Activated CD4-positive, alpha-beta T cell treated with anti-CD3 and anti-CD28 coated beads, Interleukin-2, Interleukin-4, amounts not matched to agents 100 ng/mL and 50 ng/mL, durations not matched to agents 16 hours and 8 hours (primary cell): ENCODE data around the gene TDRD6.

Experiments
- DNase-seq: peaks from one replicate; pipeline ENCODE4 v3.0.0-alpha.2; 2020; ENCODE audit warnings: low spot score

Gene TDRD6

DNA sequence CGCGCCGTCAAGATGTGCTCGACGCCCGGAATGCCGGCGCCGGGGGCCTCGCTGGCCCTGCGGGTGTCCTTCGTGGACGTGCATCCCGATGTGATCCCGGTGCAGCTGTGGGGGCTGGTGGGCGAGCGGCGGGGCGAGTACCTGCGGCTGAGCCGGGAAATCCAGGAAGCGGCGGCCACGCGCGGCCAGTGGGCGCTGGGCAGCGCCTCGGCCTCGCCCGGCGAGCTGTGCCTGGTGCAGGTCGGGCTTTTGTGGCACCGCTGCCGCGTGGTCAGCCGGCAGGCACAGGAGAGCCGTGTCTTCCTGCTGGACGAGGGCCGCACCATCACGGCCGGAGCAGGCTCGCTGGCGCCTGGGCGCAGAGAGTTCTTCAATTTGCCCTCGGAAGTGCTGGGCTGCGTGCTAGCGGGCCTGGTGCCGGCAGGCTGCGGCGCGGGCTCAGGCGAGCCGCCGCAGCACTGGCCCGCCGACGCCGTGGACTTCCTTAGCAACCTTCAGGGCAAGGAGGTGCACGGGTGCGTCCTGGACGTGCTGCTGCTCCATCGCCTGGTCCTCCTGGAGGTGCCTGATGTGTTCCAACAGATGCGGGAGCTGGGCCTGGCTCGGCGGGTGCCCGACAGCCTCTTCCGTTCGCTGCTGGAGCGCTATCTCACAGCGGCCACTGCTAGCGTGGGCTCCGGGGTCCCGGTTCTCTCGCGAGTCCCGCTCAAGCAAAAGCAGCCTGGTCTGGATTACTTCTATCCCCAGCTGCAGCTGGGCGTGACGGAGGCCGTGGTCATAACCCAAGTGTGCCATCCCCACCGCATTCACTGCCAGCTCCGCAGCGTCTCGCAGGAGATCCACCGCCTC, 656 bp downstream of the TDRD6 start:
- DNase-seq: no peak

GRCh38 chr6:46688966-46689335, 1.3 kb downstream of the TDRD6 start:
- no peak for DNase-seq

DNA sequence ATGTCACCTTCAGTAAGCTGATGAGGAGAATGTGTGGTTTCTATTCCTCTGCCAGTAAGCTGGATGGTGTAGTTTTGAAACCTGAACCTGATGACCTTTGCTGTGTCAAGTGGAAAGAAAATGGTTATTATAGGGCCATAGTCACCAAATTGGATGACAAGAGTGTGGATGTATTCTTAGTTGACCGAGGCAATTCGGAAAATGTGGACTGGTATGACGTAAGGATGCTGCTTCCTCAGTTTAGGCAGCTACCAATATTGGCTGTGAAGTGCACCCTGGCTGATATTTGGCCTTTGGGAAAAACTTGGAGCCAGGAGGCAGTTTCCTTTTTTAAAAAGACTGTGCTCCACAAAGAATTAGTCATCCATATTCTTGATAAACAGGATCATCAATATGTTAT, 2.0 kb downstream of the TDRD6 start:
- DNase-seq: no peak

DNA sequence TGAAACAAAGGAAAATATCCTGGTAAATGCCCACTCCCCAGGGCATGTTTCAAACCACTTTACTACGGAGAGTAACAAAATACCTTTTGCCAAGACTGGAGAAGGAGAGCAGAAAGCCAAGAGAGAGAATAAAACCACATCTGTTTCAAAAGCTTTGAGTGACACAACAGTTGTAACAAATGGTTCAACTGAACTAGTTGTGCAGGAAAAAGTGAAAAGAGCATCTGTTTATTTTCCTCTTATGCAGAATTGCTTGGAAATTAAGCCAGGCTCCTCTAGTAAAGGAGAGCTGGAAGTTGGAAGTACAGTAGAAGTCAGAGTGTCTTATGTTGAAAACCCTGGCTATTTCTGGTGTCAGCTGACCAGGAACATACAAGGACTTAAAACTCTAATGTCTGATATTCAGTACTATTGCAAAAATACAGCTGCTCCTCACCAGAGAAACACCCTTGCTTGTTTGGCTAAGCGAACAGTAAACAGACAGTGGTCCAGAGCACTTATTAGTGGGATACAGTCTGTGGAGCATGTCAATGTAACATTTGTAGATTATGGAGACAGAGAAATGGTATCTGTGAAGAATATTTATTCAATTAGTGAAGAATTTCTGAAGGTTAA, 2.6 kb downstream of the TDRD6 start:
- no peak for DNase-seq

DNA sequence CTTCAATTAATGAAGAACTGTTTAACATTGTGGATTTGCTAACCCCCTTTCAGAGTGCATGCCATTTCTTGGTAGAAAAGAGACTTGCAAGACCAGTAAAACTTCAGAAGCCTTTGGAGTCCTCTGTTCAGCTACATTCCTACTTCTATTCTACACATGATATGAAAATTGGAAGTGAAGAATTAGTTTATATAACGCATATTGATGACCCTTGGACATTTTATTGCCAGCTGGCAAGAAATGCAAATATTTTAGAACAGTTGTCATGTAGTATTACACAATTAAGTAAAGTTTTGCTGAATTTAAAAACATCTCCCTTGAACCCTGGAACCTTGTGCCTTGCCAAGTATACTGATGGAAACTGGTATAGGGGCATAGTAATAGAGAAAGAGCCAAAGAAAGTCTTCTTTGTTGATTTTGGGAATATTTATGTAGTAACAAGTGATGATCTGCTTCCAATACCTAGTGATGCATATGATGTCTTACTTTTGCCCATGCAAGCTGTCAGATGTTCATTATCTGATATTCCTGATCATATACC, 3.3 kb downstream of the TDRD6 start:
- DNase-seq: no peak

- no peak for DNase-seq
These were observed 12.3 kb downstream of the TDRD6 start for GRCh38 chr6:46699970-46700369.

DNA sequence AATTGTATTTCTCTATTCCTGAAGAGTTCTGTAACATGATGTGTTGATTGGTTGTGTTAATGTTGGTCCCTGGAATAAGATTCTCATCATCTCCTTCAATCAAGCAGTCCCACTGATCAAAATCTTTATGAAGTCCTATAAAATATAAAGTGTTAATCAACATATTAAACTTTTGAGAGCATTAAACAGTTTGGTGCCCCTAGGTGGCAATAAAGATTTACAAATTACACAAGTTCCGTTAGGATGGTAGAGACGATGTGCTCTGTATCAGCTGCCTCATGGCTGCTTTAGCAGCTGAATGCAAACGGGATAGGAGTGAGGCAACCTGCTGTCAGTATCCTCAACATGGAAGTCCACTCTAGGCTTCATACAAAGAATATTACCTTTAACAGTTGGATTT, 16.9 kb downstream of the TDRD6 start:
- DNase-seq: no peak

DNA sequence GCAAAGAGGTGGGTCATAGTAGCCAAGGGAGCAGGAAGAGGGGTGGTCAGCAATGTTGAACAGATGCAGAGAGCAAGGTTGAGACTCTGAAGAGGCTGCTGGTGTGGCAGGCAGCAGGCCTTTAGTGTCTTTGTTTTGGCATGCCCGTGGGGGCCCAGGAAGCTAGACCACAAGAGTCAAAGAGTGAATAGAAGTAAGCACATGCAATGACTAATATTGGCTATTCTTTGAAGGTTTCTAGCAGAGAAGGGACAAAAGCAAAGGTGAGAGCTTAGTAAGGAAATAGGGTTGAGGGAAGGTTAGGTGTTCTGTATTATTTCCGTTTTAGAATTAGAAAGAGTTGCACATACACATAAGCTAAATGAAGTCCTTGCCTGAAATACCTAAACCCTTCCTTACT, 18.8 kb downstream of the TDRD6 start:
- peak; percentile 6 for DNase-seq

DNA sequence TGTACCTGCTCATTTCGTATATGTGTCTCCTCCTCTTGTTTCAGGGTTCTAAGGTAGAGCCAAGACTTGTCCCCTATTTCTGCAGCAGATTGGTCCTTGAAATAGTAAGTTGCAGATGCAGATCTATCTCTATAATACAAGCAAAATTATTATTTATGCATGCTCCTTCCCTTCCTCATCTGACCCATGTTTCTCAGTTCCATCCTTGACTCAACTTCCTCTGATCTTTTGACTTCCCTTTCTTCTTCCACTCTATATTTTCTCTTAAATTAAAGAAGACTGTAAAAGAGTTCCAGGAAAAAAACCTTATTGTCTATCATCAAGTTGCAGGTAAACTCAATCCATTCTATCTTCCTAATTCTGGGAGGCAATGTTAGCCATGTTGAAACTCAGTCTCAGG, 23.8 kb downstream of the TDRD6 start:
- DNase-seq: no peak

DNA sequence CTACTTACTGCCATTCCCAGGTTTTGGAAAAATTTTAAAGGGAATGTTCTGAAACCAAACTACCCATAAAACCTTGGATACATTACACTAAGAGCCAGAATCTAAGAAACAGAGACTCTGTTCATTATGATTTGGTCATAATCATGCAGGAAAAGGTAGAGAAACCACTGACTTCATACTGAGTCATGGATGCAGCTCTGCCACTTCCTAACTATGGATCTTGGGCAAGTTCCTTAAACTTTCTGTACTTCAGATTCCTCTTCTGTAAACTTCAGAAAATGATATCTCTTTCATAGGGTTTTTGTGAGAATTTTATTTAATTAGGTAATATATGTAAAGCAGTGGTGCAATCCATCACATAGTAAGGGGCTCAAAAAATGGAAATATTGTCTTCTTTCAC, 27.5 kb downstream of the TDRD6 start:
- DNase-seq: no peak

DNA sequence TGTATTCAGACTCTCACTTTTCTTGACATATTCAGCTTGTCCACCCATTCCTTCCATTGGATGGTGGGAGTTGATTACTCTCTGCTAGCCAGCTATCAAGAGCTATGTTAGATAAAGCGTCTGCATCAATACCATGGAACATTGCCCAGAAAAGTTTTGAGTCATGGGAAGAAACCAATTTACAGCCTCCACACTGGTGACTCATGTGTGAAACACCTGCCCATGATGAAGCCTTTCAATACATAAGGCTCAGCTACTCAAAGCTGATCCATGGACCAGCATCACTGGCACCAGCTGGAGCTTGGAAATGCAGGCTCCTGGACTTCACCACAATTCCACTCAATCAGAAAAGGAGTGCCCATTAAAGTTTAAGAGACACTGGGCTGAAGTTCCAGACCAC, 31.4 kb downstream of the TDRD6 start:
- DNase-seq: no peak

DNA sequence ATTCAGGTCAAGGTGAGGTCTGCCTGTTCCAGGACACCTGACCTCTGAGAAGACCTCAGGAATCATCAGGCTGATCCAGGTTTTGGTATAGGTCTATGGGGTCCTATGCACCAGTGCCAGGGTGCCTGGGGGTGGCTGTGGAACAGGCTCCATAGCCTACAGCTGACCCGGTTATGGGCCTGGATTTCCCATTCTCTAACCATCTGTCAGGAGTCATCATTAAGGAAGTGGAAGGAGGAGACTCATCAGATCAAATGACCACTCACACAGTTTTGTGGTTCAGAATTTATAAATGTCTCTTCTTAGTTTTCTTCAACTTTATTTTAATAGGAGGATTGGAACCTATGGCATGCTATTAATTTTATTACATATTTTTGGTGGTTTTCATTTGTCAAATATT, 32.7 kb downstream of the TDRD6 start:
- no peak for DNase-seq

- no peak for DNase-seq
These were observed 42.2 kb downstream of the TDRD6 start for GRCh38 chr6:46729787-46730326.

- no peak for DNase-seq
These were observed 43.3 kb downstream of the TDRD6 start for GRCh38 chr6:46730921-46731461.

- DNase-seq: no peak
These were observed 45.7 kb downstream of the TDRD6 start for GRCh38 chr6:46733341-46733801.

- DNase-seq: no peak
These were observed 47.4 kb downstream of the TDRD6 start, which contains the start of gene PLA2G7 for GRCh38 chr6:46734867-46735719. TSS of gene PLA2G7 (minus strand) at chr6:46735375. CDS start at chr6:46722891, 12,484 bp downstream.

- DNase-seq: no peak
These were observed 48.0 kb downstream of the TDRD6 start for GRCh38 chr6:46735720-46736031.

GRCh38 chr6:46736906-46737305, 49.2 kb downstream of the TDRD6 start:
- no peak for DNase-seq

- DNase-seq: no peak
These were observed 53.8 kb downstream of the TDRD6 start for GRCh38 chr6:46741482-46741881.

GRCh38 chr6:46741910-46742309, 54.2 kb downstream of the TDRD6 start:
- DNase-seq: no peak

DNA sequence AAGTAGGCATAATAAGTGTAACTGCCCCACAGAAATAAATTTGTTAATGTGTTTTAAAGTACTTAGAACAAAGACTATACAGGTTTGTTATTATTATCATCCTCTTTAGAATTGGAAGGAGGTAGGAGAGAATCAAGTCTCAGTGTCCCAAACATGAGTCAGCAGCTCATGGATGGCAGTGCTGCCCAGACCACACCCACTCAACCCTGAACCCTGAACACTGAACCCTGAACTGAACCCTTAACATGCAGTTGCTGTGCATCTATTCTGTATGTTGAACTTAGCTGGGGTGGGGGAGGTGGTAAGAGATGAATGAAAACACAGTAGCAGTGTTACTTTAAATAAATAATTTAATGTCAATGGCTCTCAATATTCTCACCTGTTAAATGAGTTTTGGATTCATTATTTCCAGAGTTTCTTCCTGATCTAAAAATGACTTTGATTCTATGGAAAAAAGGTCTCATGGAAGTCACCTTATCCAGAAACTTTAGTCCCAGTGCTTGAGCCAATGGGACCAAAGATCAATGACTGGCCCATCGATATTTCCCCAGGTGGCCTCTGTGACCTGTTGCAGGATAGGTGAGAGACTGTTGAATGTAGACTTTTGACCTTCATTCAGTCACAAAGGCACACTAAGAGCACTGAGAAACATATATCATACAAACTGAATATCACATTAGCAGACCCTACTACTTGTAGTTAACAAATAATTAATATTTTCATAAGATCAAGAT, 55.9 kb downstream of the TDRD6 start:
- no peak for DNase-seq
